RPMI8226 (cell line): ENCODE measurements around the gene TMX2.

Experiments used
- DNase-seq: peaks from one replicate; pipeline ENCODE4 v3.0.0-alpha.2; 2015

TMX2 gene

GRCh38 chr11:57771365-57771764, 59.0 kb downstream of the TMX2 start:
- no peak for DNase-seq

GRCh38 chr11:57772562-57772961, 60.2 kb downstream of the TMX2 start:
- DNase-seq: no peak

GRCh38 chr11:57773026-57773598, 60.7 kb downstream of the TMX2 start:
- no peak for DNase-seq

GRCh38 chr11:57775491-57775890, 63.1 kb downstream of the TMX2 start:
- no peak for DNase-seq

- DNase-seq: no peak
Observed at GRCh38 chr11:57776031-57776521, 63.7 kb downstream of the TMX2 start.

GRCh38 chr11:57776577-57777210, 64.3 kb downstream of the TMX2 start:
- DNase-seq: no peak

- DNase-seq: no peak
Observed at GRCh38 chr11:57777969-57778317, 65.5 kb downstream of the TMX2 start.

GRCh38 chr11:57778318-57779037, 66.1 kb downstream of the TMX2 start:
- no peak for DNase-seq

- no peak for DNase-seq
Observed at GRCh38 chr11:57779276-57779675, 66.9 kb downstream of the TMX2 start.

- no peak for DNase-seq
Observed at GRCh38 chr11:57781529-57781943, 69.1 kb downstream of the TMX2 start.

- no peak for DNase-seq
Observed at GRCh38 chr11:57785072-57785471, 72.7 kb downstream of the TMX2 start.

- DNase-seq: no peak
Observed at GRCh38 chr11:57786436-57786835, 74.0 kb downstream of the TMX2 start.

- DNase-seq: no peak
Observed at GRCh38 chr11:57787006-57787604, 74.7 kb downstream of the TMX2 start.

- DNase-seq: no peak
Observed at GRCh38 chr11:57787920-57788702, 75.7 kb downstream of the TMX2 start.

GRCh38 chr11:57788703-57789088, 76.3 kb downstream of the TMX2 start:
- no peak for DNase-seq
